H1 (cell line): Measurements from ENCODE around the gene ITPKA. TPM values are rescaled to one million over a fixed set of nuclear protein-coding genes. Genes with fewer than 3 reads are reported as not detected.

ENCODE experiments used
- CTCF ChIA-PET: fragments of 300-600 bp; sonication (Branson Sonifier 250); formaldehyde crosslinking; loops from one replicate; lab custom pipeline; 2021; ENCODE audit not compliant: partially characterized antibody; lab: Charles Lee
- POLR2A ChIA-PET: fragments of 300-600 bp; sonication (Branson Sonifier 250); formaldehyde crosslinking; loops from one replicate; lab custom pipeline; 2021; ENCODE audit warnings: inconsistent platforms; ENCODE audit not compliant: partially characterized antibody; lab: Charles Lee
- DNase-seq, 2 experiments: peaks; one replicate each; pipeline versions ENCODE4 v3.0.0 to v3.0.0-alpha.2; 2010 to 2022; ENCODE audit warnings: low spot score in 2 of 2, low read depth in 1 of 2, mixed read lengths in 1 of 2
- FAIRE-seq: peaks from 2 replicates; lab custom pipeline; 2011; peaks lifted over from hg19 to GRCh38; lab: Jason Lieb, UNC
- H2AFZ ChIP-seq: 2 replicates; pipeline ENCODE4 v1.8.1; 2012; ENCODE audit warnings: low read length, inconsistent platforms
- H2AK5ac ChIP-seq: 2 replicates; pipeline ENCODE4 v1.6.1; 2013; ENCODE audit warnings: low read depth, low read length
- H2BK120ac ChIP-seq: replicated peaks from 2 replicates; pipeline ENCODE3; 2013; ENCODE audit warnings: low read depth, low read length, inconsistent platforms
- H2BK12ac ChIP-seq: 2 replicates; pipeline ENCODE4 v1.6.1; 2013; ENCODE audit warnings: low read depth, low read length
- H2BK15ac ChIP-seq: 2 replicates; pipeline ENCODE4 v1.6.1; 2013; ENCODE audit warnings: low read length
- H2BK20ac ChIP-seq: 2 replicates; pipeline ENCODE4 v1.6.1; 2013; ENCODE audit warnings: low read length
- H2BK5ac ChIP-seq: 2 replicates; pipeline ENCODE4 v1.6.1; 2013; ENCODE audit warnings: low read depth, low read length
- H3K14ac ChIP-seq: 2 replicates; pipeline ENCODE4 v1.6.1; 2013; ENCODE audit warnings: inconsistent platforms; ENCODE audit not compliant: insufficient read length
- H3K18ac ChIP-seq: 2 replicates; pipeline ENCODE4 v1.6.1; 2013; ENCODE audit warnings: low read length; ENCODE audit errors: extremely low read depth
- H3K23ac ChIP-seq: 2 replicates; pipeline ENCODE4 v1.6.1; 2013; ENCODE audit warnings: inconsistent platforms; ENCODE audit not compliant: insufficient read length
- H3K23me2 ChIP-seq: 2 replicates; pipeline ENCODE4 v1.6.1; 2013; ENCODE audit warnings: low read depth, low read length
- H3K27ac ChIP-seq: 2 replicates; pipeline ENCODE4 v1.6.1; 2011; ENCODE audit warnings: low read depth, low read length, inconsistent platforms
- H3K27me3 ChIP-seq, 4 experiments: replicated peaks in 1 of 4; 1 replicate in 1 of 4; 2 replicates in 3 of 4; pipeline versions ENCODE4 v1.6.1 to v1.8.1; 2011 to 2013; ENCODE audit warnings: low read length in 3 of 4, mild to moderate bottlenecking in 3 of 4, inconsistent platforms in 2 of 4, mixed read lengths in 2 of 4, moderate library complexity in 1 of 4; ENCODE audit not compliant: control insufficient read depth in 3 of 4, insufficient read depth in 3 of 4; ENCODE audit errors: extremely low read depth in 1 of 4
- H3K36me3 ChIP-seq, 4 experiments: 2 replicates each; pipeline versions ENCODE4 v1.6.1 to v1.8.1; 2011 to 2013; ENCODE audit warnings: mild to moderate bottlenecking in 4 of 4, low read length in 3 of 4, moderate library complexity in 2 of 4, control low read depth in 1 of 4, inconsistent platforms in 1 of 4; ENCODE audit not compliant: insufficient read depth in 4 of 4, control insufficient read depth in 2 of 4
- H3K4ac ChIP-seq: replicated peaks from 2 replicates; pipeline ENCODE3; 2013; ENCODE audit warnings: low read length, low read depth, mixed read lengths, inconsistent platforms; ENCODE audit not compliant: insufficient read length
- H3K4me1 ChIP-seq, 4 experiments: replicated peaks in 1 of 4; 1 replicate in 1 of 4; 2 replicates in 3 of 4; pipeline versions ENCODE4 v1.6.1 to v1.8.1; 2011 to 2013; ENCODE audit warnings: low read length in 3 of 4, inconsistent platforms in 2 of 4, mixed read lengths in 1 of 4; ENCODE audit not compliant: insufficient read depth in 4 of 4, control insufficient read depth in 3 of 4
- H3K4me2 ChIP-seq, 2 experiments: 2 replicates each; pipeline versions ENCODE4 v1.6.1 to v1.8.1; 2011 to 2013; ENCODE audit warnings: low read depth in 2 of 2, low read length in 2 of 2, control low read depth in 1 of 2, inconsistent platforms in 1 of 2, mild to moderate bottlenecking in 1 of 2; ENCODE audit not compliant: insufficient read depth in 1 of 2
- H3K4me3 ChIP-seq, 4 experiments: fragments of 200-600, 300-600 bp in 1 of 4; sonication (generic), shearing (Covaris generic), sonication (Bioruptor Twin) in 1 of 4; 2 replicates each; pipeline versions ENCODE4 v1.5.1 to v1.8.1; 2011 to 2016; ENCODE audit warnings: low read length in 4 of 4, low read depth in 3 of 4, control low read depth in 2 of 4, inconsistent platforms in 2 of 4, mild to moderate bottlenecking in 2 of 4, mixed read lengths in 1 of 4, moderate library complexity in 1 of 4; ENCODE audit not compliant: insufficient read depth in 2 of 4; ENCODE audit errors: extremely low read depth in 1 of 4
- H3K56ac ChIP-seq: replicated peaks from 2 replicates; pipeline ENCODE3; 2013; ENCODE audit warnings: low read depth, mild to moderate bottlenecking, mixed read lengths, low read length, inconsistent platforms; ENCODE audit not compliant: insufficient read length
- H3K79me1 ChIP-seq: 2 replicates; pipeline ENCODE4 v1.6.1; 2013; ENCODE audit warnings: low read depth, low read length, control low read depth
- H3K79me2 ChIP-seq, 2 experiments: 2 replicates each; pipeline versions ENCODE4 v1.6.1 to v1.8.1; 2012 to 2013; ENCODE audit warnings: low read length in 2 of 2, mild to moderate bottlenecking in 2 of 2, inconsistent platforms in 1 of 2; ENCODE audit not compliant: insufficient read depth in 2 of 2, control insufficient read depth in 1 of 2
- H3K9ac ChIP-seq, 4 experiments: replicated peaks in 1 of 4; 1 replicate in 1 of 4; 2 replicates in 3 of 4; pipeline versions ENCODE4 v1.6.1 to v1.8.1; 2011 to 2013; ENCODE audit warnings: low read depth in 3 of 4, low read length in 3 of 4, control low read depth in 2 of 4, mild to moderate bottlenecking in 2 of 4, moderate library complexity in 2 of 4, inconsistent platforms in 1 of 4; ENCODE audit errors: extremely low read depth in 1 of 4
- H3K9me3 ChIP-seq, 2 experiments: 2 replicates each; pipeline versions ENCODE4 v1.6.1 to v1.8.1; 2012 to 2013; ENCODE audit warnings: mild to moderate bottlenecking in 2 of 2, moderate library complexity in 2 of 2, control low read depth in 1 of 2, inconsistent platforms in 1 of 2, low read depth in 1 of 2, low read length in 1 of 2, mixed read lengths in 1 of 2; ENCODE audit not compliant: insufficient read depth in 2 of 2
- H4K20me1 ChIP-seq, 2 experiments: replicated peaks in 1 of 2; 2 replicates each; pipeline versions ENCODE3 to v1.8.1; 2011 to 2013; ENCODE audit warnings: inconsistent platforms in 2 of 2, low read length in 2 of 2, mild to moderate bottlenecking in 1 of 2; ENCODE audit not compliant: insufficient read depth in 2 of 2, control insufficient read depth in 1 of 2
- H4K5ac ChIP-seq: 2 replicates; pipeline ENCODE4 v1.6.1; 2013; ENCODE audit warnings: low read length, low read depth, mixed read lengths, inconsistent platforms; ENCODE audit not compliant: insufficient read length
- H4K8ac ChIP-seq: 2 replicates; pipeline ENCODE4 v1.8.0; 2013; ENCODE audit warnings: mild to moderate bottlenecking, moderate library complexity, low read length, inconsistent platforms; ENCODE audit not compliant: insufficient read depth; ENCODE audit errors: extremely low read depth
- H4K91ac ChIP-seq: replicated peaks from 2 replicates; pipeline ENCODE3; 2013; ENCODE audit warnings: low read length, mixed read lengths, inconsistent platforms; ENCODE audit not compliant: insufficient read length
- JUN ChIP-seq: IDR thresholded peaks from 2 replicates; pipeline ENCODE4 v1.6.1; 2011; ENCODE audit warnings: low read depth, mild to moderate bottlenecking, improper control_type of control experiment, low read length
- RAD21 ChIP-seq, 2 experiments: IDR thresholded peaks in 1 of 2; conservative IDR thresholded peaks in 1 of 2; 2 replicates each; pipeline ENCODE4 v1.6.1; 2011; ENCODE audit warnings: low read depth in 2 of 2, low read length in 2 of 2, improper control_type of control experiment in 1 of 2, inconsistent platforms in 1 of 2, mild to moderate bottlenecking in 1 of 2, moderate library complexity in 1 of 2
- WGBS, 2 experiments: shearing (Covaris generic) in 1 of 2; methylation state at CpG; one replicate each; pipeline versions ENCODE4 v1.1.6 to v1.1.7; 2013 to 2015; ENCODE audit warnings: low lambda C conversion rate in 2 of 2, mixed read lengths in 2 of 2, inconsistent platforms in 1 of 2, low coverage in 1 of 2, missing lambda C conversion rate in 1 of 2; ENCODE audit not compliant: insufficient replicate concordance in 2 of 2, insufficient coverage in 1 of 2, insufficient read length in 1 of 2; ENCODE audit errors: extremely low coverage in 1 of 2, missing lambda C conversion rate in 1 of 2; 5-methylcytosine and 5-hydroxymethylcytosine counted together
- polyA plus RNA-seq, 7 experiments: library from polyadenylated mRNA; depleted of rRNA in 3 of 7; stranded (reverse) in 5 of 7; unstranded in 2 of 7; fragments of >200 nt in 5 of 7; fragments of 200-250 nt in 2 of 7; gene quantifications; 1 replicate in 5 of 7; 2 replicates in 1 of 7; 4 replicates in 1 of 7; pipeline versions ENCODE4 v1.2.1 to v1.2.3, GENCODE V29; 2011 to 2013; ENCODE audit warnings: missing spikeins in 2 of 7, mixed read lengths in 2 of 7
- total RNA-seq: library from RNA; stranded (reverse); fragmentation: NEBNext Ultra II Directional; extraction: Animal tissue kit (Norgen Biotek cat#: 25700); gene quantifications from 2 replicates; pipeline ENCODE4 v1.2.1, GENCODE V29; 2021

Gene ITPKA
- total and polyA plus RNA-seq, 2 of the 8 experiments (the other 6 are each of a cell fraction or from before 2014, with no cell fraction given): 0.39 to 0.99 TPM

DNA sequence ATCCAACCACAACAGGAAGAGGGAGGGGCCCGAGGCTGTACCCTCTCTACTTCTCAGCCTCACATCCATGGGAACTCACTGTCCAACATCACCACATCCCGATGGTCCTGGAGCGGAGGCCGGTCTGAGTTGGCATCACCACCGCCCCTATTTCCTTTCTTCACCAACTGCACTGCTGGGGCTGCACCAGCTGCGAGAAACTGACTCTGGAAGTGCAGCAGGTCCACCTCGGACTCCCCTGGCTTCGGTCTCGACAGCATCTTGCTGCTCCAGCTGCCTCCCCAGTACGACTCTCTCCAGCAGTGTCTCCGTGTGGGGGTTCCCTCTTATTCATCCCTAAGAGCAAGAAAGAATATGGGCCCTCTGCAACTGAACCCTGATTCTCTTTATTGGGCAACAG is 43.2 kb downstream of the ITPKA start:
- Histone ChIP-seq H3K9ac (no peak overlapping the region), H2BK15ac (no peak overlapping the region), H3K4ac (no peak overlapping the region), H3K4me3 (no peak overlapping the region), H3K23me2 (no peaks in the 10 kb centered on the region), H3K9me3 (no peaks in the 10 kb centered on the region), H4K5ac (no peak overlapping the region), H3K27me3 (no peaks in the 10 kb centered on the region), H3K56ac (no peak overlapping the region)
- DNase-seq: no peak
- TF ChIP-seq JUN (no peak), RAD21 (IDR thresholded peaks at IDR 0.05 in 1 of 2, conservative IDR thresholded peaks at IDR 0.05 in 1 of 2; ENCODE audit: low read depth in 2 of 2, low read length in 2 of 2) (no peak)
- TF ChIP-seq, all 59 proteins: peak for 0
- Histone ChIP-seq H3K79me1 (no peaks in the 10 kb centered on the region), H2AFZ (no peak overlapping the region), H3K27ac (no peak overlapping the region), H3K18ac (no peak overlapping the region), H2BK5ac (no peak overlapping the region), H2BK12ac (no peak overlapping the region), H3K36me3 (peaks cover 11 to 46% (median 35%) of the 10 kb centered on the region in 4 experiments), H3K23ac (no peak overlapping the region), H4K8ac (no peak overlapping the region), H3K14ac (no peak overlapping the region), H3K79me2 (no peaks in the 10 kb centered on the region), H2BK120ac (no peak overlapping the region), H2BK20ac (no peak overlapping the region), H4K91ac (no peak overlapping the region), H3K4me2 (no peak overlapping the region), H4K20me1 (peaks cover 1 to 2% of the 10 kb centered on the region in 2 experiments), H2AK5ac (no peak overlapping the region), H3K4me1 (no peaks in the 10 kb centered on the region)
- ChIA-PET CTCF (interaction anchor here (1.9 kb wide), 1 partner anchor 67 kb away, joined by 4 read pairs; no protein-coding TSS in a partner anchor), POLR2A (interaction anchor here (1.1 kb wide), 1 partner anchor 21 kb away, joined by 3 read pairs; no protein-coding TSS in a partner anchor)
- WGBS, 2 experiments: 95% methylated on average over 11 of the region's 11 CpGs; no CpG with 5 or more reads in 1 of the 2 experiments
- no peak for FAIRE-seq
